GM19467 (cell line): ENCODE measurements around the gene CTNNAL1.
"Not testable (repeated sequence)": the region's sequence is repeated elsewhere in the genome, so short reads cannot be mapped to it uniquely, and the experiment has no call there.

Source experiments
- ATAC-seq: cut with Tn5 transposase; IDR thresholded peaks from one replicate; pipeline ENCODE4 v1.9.1; 2021; ENCODE audit warnings: mild to moderate bottlenecking, moderate library complexity; ENCODE audit not compliant: unreplicated experiment

The CTNNAL1 gene, protein sequence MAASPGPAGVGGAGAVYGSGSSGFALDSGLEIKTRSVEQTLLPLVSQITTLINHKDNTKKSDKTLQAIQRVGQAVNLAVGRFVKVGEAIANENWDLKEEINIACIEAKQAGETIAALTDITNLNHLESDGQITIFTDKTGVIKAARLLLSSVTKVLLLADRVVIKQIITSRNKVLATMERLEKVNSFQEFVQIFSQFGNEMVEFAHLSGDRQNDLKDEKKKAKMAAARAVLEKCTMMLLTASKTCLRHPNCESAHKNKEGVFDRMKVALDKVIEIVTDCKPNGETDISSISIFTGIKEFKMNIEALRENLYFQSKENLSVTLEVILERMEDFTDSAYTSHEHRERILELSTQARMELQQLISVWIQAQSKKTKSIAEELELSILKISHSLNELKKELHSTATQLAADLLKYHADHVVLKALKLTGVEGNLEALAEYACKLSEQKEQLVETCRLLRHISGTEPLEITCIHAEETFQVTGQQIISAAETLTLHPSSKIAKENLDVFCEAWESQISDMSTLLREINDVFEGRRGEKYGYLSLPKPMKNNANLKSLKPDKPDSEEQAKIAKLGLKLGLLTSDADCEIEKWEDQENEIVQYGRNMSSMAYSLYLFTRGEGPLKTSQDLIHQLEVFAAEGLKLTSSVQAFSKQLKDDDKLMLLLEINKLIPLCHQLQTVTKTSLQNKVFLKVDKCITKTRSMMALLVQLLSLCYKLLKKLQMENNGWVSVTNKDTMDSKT

DNA sequence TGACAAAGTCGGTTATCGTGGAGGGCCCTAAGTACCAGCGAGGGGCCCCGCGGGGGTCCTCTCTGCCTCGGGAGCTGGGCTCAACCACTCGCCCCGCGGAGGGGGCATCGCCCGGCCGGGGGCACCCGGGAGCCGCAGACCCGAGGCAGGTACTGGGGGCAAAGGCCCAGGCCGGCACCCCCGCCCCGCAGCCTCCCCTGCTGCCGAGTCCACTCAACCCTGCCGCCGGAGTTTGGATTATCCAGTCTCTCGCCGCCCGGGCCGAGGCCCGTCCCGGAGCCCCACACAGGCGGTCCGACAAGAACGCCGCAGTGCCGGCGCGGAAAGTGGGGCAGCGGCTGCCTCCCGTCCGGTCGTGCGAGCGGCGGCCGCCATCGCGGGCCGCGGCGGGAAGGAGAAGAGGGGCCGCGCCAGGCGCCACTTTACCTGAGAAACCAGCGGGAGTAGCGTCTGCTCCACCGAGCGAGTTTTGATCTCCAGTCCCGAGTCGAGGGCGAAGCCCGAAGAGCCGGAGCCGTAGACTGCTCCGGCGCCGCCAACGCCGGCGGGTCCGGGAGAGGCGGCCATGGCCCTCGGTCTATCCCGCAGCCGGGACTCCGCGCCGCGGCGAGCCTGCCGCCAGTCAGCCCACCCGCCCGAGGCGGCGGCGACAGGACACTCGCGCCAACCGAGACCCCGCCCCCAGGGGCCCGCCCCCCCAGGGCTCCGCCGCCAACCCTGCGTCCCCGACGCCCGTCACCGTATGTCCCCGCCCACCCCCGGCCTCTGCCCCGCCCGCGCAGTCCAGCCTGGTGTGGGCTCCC lies at the start of gene CTNNAL1:
CTNNAL1 (minus strand) TSS at position 624 of the 803 bp plus-strand sequence; CDS start at position 567, 57 bp downstream.
- peak; percentile 71 for ATAC-seq

DNA sequence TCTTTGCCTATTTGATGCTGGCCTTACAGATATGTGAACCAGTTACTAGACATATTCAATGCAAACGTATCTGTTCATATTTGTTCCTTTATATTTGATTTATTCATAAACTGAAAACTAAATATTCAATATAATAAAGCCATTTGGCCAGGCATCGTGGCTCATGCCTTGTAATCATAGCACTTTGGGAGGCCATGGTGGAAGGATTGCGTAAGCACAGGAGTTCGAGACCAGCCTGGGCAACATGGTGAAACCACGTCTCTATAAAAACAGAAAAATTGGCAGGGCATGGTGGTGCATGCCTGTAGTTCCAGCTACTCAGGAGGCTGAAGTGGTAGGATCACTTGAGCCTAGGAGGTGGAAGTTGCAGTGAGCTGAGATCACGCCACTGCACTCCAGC lies 49.2 kb upstream of the CTNNAL1 start:
- ATAC-seq, result no peak

DNA sequence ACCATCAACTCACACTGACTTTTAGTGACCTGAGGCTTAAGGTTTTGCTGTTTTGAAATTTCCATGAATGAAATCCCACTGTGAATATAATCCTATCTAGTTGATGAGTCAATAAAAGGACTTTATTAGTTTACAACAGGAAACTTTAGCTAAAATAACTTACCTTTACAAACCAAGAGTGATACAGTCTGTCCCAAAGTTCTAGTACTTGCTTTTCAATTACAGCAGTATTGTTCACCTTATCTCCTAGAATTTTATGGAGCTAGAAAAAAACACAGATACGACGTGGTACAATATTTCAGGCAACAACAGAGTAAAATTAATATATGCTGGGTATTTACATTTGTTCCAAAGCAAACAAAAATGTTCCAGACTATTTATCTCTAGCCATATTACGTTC lies 46.9 kb upstream of the CTNNAL1 start:
- no peak for ATAC-seq

DNA sequence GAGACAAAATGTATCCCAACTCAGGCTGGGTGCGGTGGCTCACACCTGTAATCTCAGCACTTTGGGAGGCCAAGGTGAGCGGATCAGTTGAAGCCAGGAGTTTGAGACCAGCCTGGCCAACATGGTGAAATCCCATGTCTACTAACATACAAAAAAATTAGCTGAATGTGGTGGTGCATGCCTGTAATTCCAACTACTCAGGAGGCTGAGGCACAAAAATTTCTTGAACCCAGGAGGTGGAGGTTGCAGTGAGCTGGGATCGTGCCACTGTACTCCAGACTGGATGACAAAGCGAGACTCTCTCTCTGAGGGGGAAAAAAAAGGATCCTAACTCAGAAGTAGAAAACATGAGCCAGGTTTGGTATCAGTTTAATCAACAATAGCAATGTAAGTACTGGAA lies 39.8 kb upstream of the CTNNAL1 start:
- ATAC-seq, result not testable (repeated sequence)

DNA sequence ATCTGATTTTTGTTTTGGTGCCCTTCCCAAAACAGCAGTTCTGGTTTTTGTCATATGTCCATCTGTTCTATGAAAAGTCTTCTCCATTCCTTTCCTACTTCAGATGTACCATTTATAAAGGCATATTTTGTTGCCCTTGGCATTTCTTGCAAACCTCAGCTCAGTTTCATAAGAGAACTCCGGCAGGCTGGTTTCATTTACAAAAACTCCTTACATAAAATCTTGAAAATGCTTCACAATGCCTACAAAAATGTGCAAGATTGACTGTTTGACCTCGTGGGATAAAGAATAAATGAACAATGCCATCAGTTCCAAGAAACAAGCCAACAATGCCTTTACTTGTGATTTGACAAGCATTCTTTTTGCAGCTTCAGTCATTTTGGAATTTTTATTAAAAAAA lies 39.1 kb upstream of the CTNNAL1 start:
- ATAC-seq, result no peak

DNA sequence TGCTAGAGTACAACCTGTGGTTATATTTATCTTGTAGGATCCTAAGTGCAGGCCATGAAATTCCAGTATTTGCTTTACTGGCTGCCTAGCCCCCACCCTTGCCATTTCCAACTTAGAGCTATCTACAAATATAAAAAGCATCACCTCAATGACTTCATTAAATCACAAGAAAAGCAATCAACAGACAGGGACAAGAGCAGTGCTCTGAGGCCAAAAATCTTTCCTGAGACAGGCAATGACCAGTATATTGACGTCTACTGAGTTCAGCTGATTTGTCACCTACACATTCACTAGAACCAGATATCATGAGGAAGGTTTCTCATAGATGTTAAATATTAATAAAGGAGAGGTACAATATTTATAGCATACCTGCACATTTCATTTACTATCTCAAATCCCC lies 38.4 kb upstream of the CTNNAL1 start:
- ATAC-seq, result no peak

DNA sequence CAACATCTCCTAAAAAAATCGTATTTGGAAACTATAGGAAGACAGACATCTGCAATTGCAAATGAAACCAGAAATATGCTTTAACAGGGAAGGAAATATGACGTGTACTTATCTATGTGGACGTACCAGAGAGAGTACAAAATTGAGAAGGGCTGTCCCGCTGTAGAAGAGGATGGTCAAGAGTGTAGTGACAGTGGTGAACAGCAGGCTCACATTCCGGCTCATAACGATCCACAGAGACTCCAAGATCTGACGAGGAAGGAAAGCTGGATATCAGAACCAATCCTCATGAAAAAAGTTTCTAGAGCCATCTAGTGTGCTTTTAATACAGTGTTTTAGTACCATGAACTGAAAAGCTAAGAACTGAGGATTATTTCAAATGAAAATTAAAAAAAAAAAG lies 37.1 kb upstream of the CTNNAL1 start:
- no peak for ATAC-seq

DNA sequence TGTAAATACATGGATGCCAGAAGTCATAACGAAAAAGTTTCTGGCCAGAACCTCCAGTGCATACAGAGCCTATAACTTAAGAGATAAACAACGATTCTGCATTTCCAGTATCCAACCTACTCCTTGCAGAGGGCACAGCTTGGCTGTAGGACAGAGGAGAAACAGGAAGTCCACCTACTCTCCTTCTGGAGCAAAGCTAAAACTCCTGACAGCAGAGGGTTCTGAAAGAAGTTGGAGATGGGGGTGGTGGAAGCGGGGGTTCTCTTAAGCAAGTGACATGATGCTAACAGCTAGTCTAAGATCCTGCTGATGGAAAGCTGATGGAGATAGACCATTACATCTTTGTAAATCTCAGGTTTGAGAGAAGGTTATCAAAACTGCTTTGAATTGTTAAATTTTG lies 35.5 kb upstream of the CTNNAL1 start:
- ATAC-seq, result no peak

DNA sequence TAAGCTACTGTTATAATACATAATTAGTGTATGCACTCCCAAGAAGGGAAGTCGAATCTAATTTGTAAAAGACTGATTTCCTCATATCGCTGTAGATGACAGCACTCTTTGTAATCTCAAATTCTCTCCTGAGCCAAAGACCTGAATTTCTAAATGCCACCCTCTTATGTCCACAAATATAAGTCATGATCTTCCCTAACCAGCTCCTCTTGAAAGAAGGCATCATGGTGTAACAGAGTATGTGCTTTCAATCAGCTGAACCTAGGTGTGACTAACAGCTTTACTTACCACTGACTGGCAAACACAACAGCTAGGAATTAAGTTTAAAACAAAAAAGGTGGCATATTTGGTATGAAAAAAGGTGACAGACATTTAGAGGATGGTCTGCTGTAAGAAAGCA lies 34.0 kb upstream of the CTNNAL1 start:
- no peak for ATAC-seq

DNA sequence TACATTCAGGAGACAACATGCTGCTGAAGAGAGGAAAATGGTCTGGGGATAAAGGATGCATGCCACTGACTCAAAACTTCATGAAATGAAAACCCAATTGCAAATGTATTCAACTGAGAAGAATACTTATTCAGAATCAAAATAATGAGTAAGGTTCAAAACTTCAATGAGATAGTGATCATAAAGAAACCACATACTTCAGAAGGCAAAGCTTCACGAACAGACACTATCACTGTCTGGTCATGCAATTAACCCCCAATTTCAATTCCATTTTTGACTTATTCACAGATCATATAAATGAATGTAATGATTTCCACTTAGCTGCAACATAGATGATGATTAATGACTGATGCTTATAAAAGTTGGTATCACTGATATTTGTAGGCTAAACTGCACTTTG lies 33.0 kb upstream of the CTNNAL1 start:
- no peak for ATAC-seq

DNA sequence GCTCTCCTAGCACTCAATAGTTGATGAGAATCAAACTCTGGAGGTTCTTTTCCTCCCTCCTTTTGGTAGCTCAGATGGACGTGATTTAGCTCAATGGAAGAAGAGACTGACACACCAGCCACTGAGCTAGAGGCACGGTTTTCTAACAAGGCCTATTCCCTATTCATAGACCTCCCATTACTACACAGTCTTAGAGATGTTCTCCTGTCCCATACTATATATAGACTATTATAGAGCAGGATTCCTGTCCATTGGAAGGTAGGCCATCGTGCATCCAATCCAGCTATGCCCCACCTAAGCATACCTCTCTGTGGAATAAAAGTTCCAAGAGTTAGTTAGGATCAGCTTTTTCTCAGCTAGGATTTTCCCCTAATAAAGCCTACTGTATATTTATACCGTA lies 30.3 kb upstream of the CTNNAL1 start:
- ATAC-seq, result no peak

DNA sequence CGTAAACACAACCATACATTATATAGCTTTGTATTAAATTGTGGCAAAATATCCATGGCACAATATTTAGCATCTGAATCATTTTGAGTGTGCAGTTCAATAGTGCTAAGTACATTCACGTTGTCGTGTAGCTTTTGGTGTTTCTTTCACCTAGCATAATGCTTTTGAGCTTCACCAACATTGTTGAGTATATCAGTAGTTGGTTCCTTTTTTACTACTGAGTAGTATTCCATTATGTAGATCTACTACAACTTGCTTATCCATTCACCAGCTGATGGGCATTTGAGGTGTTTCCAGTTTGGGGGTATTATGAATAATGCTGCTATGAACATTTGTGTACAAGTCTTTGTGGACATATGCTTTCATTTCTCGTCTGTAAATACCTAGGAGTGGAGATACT lies 27.3 kb upstream of the CTNNAL1 start:
- ATAC-seq, result no peak

DNA sequence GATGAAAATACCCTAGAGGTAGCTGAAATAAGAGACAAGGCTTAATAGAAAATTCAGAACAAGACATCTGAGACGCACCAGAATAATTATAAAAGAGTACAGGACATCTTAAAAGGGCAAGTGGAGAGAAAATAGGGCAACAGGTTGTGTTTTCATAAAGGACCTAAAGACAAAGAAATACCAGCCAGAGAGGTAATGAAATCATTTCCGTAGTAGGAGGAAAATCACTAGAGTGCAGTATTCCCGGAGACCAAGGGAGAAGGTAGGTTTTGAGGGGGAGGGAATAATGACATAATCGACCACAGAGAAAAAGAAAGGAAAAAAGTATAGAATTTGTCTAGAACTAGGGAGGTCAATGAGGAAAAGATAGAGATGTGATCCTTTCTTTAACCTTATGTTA lies 26.2 kb upstream of the CTNNAL1 start:
- no peak for ATAC-seq

DNA sequence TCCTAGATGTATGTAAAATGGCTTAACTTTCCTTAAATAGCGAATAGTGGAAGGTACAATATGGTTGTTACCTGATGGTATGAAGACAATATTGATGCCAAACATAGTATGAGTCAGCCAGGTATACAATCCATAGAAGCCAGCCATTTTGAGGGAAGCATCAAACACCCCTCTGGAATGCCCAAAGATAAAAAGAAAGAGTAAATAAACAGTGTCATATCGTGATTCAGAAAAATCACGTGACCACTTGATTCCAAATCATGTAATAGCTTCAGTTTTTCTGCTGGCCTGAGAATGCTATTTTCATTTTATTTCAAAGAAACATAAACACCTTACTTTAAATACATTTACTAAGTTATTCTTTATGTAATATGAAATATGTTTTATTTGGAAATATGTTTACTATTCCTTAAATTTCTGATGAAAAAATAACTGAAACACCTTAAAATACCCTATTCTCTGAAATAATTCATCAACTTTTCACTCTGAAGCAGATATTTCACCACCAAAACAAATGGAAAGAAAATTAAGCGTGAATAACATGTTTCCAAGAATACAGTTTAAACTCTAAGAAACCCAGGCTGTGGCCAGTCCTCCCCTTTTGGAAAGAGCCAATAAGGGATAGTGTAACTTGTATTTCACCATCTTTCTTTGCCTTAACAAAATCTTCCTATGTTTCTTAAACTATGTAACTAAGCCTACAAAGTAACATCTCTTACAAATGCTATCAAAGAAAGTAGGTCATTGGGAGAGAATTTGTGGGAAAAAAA lies 24.8 kb upstream of the CTNNAL1 start:
- ATAC-seq, result no peak

DNA sequence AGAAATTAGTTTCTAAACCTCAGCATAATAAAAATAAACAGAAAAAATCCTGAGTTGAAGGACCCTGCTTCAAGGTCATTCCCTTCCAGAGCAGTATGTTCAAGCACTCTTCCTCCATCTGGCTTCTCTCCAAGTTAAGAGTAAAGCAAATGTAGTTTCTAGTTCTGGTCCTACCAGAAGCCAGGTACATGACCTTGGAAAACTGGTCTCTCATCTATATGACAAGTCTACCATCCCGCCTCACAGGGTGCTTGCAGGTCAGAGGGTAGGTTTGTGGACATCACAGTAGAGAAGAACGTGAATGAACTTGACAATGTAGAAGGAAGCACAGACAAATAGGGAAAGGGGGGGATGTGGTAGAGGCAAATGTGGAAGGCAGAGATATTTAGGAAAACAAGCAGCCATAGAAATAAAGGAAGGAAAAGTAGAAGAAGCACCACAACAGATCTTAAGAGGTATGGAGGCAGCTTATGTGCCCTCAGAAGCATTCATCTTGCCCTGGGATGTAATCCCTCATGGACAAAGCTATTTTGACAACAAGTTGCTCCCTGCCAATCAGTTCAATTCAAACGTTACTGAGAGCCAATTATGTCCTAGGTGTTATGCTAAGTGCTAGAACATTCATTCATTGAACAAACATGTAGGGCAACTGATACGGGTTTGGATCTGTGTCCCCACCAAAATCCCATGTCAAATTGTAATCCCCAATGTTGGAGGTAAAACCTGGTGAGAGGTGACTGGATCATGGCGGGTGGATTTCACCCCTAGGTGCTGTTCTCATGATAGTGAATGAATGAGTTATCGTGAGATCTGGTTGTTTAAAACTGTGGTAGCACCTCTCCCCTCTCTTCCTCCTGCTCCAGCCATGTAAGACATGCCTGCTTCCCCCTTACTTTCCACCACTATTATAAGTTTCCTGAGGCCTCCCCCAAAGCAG lies 23.7 kb upstream of the CTNNAL1 start:
- no peak for ATAC-seq

DNA sequence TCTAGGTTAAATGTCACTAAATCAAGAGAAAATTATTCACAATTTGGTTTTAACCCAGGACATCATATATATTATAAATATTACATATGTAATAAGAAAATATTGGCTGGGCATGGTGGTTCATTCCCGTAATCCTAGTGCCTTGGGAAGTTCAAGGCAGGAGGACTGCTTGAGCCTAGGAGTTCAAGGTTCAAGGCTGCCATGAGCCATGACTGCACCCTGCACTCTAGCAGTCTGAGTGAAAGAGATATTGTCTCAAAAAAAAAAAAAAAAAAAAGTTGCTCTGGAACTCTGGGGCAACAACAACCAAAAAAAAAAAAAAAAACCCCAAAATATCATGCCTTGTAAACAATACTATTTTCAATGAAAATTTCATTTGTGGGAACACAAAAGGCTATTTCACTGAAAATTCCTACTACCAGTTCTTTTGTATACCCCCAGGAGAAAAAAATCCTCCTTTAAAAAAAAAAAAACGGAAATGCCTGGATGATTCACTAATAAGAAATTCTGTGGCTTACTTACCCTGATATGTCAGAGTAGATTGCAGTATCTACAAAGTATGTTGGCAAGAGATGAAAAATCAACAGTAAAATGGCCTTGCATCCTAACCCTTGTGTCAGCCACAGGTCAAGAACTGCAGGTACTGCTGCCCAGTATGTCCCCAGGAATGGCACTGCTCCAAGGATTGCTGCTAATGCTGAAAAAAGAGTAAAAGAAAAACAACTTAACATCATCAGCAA lies 22.6 kb upstream of the CTNNAL1 start:
- no peak for ATAC-seq

DNA sequence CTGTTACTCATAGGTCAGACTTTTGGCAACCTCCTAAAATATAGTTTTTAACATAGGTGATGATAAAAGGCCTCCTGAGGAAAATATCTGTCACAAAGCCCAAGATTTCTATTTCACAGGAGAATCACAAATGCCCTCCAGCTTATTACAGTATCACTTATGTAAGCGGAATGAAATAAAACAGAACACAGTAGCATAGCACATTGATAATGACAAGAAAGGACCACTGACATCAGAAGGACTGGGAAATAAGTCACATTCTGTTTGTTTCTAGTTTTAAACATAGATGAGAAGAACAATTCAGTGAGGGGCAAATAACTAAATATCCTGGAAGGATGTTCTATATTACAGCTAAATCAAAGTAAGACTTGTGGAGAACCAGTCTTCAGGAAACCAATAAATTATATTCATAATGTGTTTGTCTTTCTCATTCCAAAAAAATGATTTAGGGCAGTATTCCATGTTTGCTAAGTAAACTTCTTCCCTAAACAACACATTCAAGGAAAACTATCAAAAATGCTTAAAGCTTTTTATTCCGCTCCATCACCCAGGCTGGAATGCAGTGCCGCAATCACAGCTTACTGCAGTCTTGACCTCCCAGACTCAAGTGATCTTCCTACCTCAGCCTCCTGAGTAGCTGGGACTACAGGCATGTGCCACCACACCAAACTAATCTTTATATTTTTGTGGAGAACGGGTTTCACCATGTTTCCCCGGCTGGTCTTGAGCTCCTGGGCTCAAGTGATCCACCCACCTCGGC lies 20.8 kb upstream of the CTNNAL1 start:
- no peak for ATAC-seq

DNA sequence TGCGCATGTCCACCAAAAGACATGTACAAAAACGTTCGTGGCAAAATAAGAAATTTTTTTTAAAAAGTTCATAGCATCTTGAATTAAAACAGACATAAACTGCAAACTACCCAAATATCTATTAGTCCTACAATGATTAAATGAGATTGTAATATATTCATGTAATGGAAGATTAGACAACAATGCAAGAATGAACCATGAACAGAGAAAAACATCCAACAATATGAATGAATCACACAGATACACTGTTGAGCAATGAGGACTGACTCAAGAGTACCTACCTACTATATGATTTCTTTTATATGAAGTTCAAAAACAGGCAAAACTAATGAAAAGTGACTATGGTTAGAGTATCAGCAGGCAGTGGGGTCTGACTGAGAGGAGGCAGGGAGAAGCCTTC lies 17.9 kb upstream of the CTNNAL1 start:
- ATAC-seq, result no peak
